K562 (cell line): ENCODE results near the gene CCNK. TPM values are rescaled to one million over a fixed set of nuclear protein-coding genes. Genes with fewer than 3 reads are reported as not detected.

Experiments used
- ATAC-seq: fragments of 200-7000 bp; cut with Tn5 transposase; 3 replicates; pipeline ENCODE4 v1.9.1; 2020; ENCODE audit warnings: moderate library complexity
- BruUV-seq: library from RNA; stranded (reverse); fragments of 400-500 nt; replicated peaks from 2 replicates; lab custom pipeline; 2021; lab: Mats Ljungman, UMichigan
- CTCF ChIA-PET: fragments of 300-600 bp; formaldehyde crosslinking; extraction: SDS; loops from one replicate; lab custom pipeline; 2021; ENCODE audit warnings: low intra/inter-chr PET ratio; lab: Yijun Ruan, JAX
- POLR2A ChIA-PET: fragments of 300-600, 350-650 bp; sonication (Branson Sonifier 250); formaldehyde crosslinking; extraction: SDS; loops from one replicate; lab custom pipeline; 2021; ENCODE audit warnings: antibody characterized with exemption, inconsistent platforms; lab: Yijun Ruan, JAX
- DNase-seq, 4 experiments: peaks; one replicate each; pipeline versions ENCODE4 v3.0.0 to v3.0.0-alpha.2; 2011 to 2018; ENCODE audit warnings: low spot score in 3 of 4, mixed read lengths in 3 of 4; ENCODE audit errors: extremely low read depth in 1 of 4
- FAIRE-seq: peaks from 2 replicates; lab custom pipeline; 2011; peaks lifted over from hg19 to GRCh38; lab: Jason Lieb, UNC
- H2AFZ ChIP-seq: 2 replicates; pipeline ENCODE4 v1.6.0; 2011; ENCODE audit warnings: low read depth, low read length, control low read depth, inconsistent platforms
- H3K27ac ChIP-seq: fragments of 200-600 bp; 3 replicates; pipeline ENCODE4 v1.8.0; 2011; ENCODE audit warnings: low read depth, mild to moderate bottlenecking, control low read depth, inconsistent platforms, low read length, moderate library complexity, mixed read lengths; ENCODE audit errors: extremely low read depth
- H3K27me3 ChIP-seq, 2 experiments: fragments of 300-600 bp in 1 of 2; 2 replicates in 1 of 2; 3 replicates in 1 of 2; pipeline versions ENCODE4 v1.6.0 to v1.8.0; 2011; ENCODE audit warnings: inconsistent platforms in 2 of 2, low read length in 2 of 2, mild to moderate bottlenecking in 1 of 2, mixed read lengths in 1 of 2, moderate library complexity in 1 of 2; ENCODE audit not compliant: control insufficient read depth in 2 of 2, insufficient read depth in 2 of 2
- H3K36me3 ChIP-seq: fragments of 300-600 bp; 3 replicates; pipeline ENCODE4 v1.8.0; 2011; ENCODE audit warnings: mild to moderate bottlenecking, low read length, inconsistent platforms; ENCODE audit not compliant: control insufficient read depth, insufficient read depth
- H3K4me1 ChIP-seq, 2 experiments: fragments of 200-600 bp in 1 of 2; replicated peaks in 1 of 2; 2 replicates in 1 of 2; 3 replicates in 1 of 2; pipeline versions ENCODE4 v1.5.1 to v1.8.0; 2011; ENCODE audit warnings: inconsistent platforms in 2 of 2, low read length in 2 of 2, mild to moderate bottlenecking in 1 of 2, mixed read lengths in 1 of 2, moderate library complexity in 1 of 2; ENCODE audit not compliant: control insufficient read depth in 2 of 2, insufficient read depth in 2 of 2
- H3K4me2 ChIP-seq: 2 replicates; pipeline ENCODE4 v1.6.1; 2011; ENCODE audit warnings: low read length, control low read depth, inconsistent platforms, mixed read lengths; ENCODE audit not compliant: insufficient read depth
- H3K4me3 ChIP-seq: fragments of 200-600 bp; sonication (generic), shearing (Covaris generic); 2 replicates; pipeline ENCODE4 v1.5.1; 2016; ENCODE audit warnings: control low read depth, inconsistent platforms
- H3K79me2 ChIP-seq: fragments of 200-600 bp; 3 replicates; pipeline ENCODE4 v1.8.0; 2011; ENCODE audit warnings: low read length, inconsistent platforms; ENCODE audit not compliant: control insufficient read depth, insufficient read depth
- H3K9ac ChIP-seq, 2 experiments: 2 replicates each; pipeline versions ENCODE4 v1.6.0 to v1.6.1; 2011; ENCODE audit warnings: low read depth in 2 of 2, low read length in 2 of 2, control low read depth in 1 of 2, inconsistent platforms in 1 of 2, mild to moderate bottlenecking in 1 of 2, mixed read lengths in 1 of 2; ENCODE audit not compliant: insufficient read depth in 1 of 2
- H3K9me1 ChIP-seq: one replicate; pipeline ENCODE4 v1.6.0; 2011; ENCODE audit warnings: inconsistent platforms, mild to moderate bottlenecking, low read length, moderate library complexity; ENCODE audit not compliant: control insufficient read depth, insufficient read depth
- H3K9me3 ChIP-seq: replicated peaks from 2 replicates; pipeline ENCODE4 v1.5.1; 2011; ENCODE audit warnings: low read depth, low read length, inconsistent platforms; ENCODE audit not compliant: control insufficient read depth, insufficient read depth
- H4K20me1 ChIP-seq: replicated peaks from 2 replicates; pipeline ENCODE4 v1.6.1; 2011; ENCODE audit warnings: low read length, inconsistent platforms, mixed read lengths; ENCODE audit not compliant: control insufficient read depth, insufficient read depth
- E2F4 ChIP-seq: sonication (generic); formaldehyde crosslinking; IDR thresholded peaks from 2 replicates; pipeline ENCODE4 v1.8.0; 2022; ENCODE audit warnings: mild to moderate bottlenecking, low read depth, missing genetic modification reagents
- ILF3 ChIP-seq: fragments of 450-650 bp; IDR thresholded peaks from 2 replicates; pipeline ENCODE4 v1.6.1; 2018; ENCODE audit warnings: antibody characterized with exemption, mild to moderate bottlenecking, moderate library complexity, borderline replicate concordance
- NCOA6 ChIP-seq: fragments of 450-650 bp; IDR thresholded peaks from 2 replicates; pipeline ENCODE4 v1.6.1; 2017; ENCODE audit warnings: mild to moderate bottlenecking
- THRB ChIP-seq: fragments of 450-650 bp; formaldehyde crosslinking; conservative IDR thresholded peaks from 2 replicates; pipeline ENCODE4 v1.4.0; 2022; ENCODE audit warnings: mild to moderate bottlenecking, missing genetic modification characterization
- ZNF395 ChIP-seq: fragments of 200-800 bp; sonication (Bioruptor generic); IDR thresholded peaks from 2 replicates; pipeline ENCODE4 v1.6.1; 2017; ENCODE audit warnings: missing genetic modification characterization, missing compliant biosample characterization
- ZNF785 ChIP-seq: fragments of 250-450 bp; sonication (Bioruptor Pico); IDR thresholded peaks from 2 replicates; pipeline ENCODE4 v1.4.0; 2020; ENCODE audit warnings: mild to moderate bottlenecking
- WGBS: fragments of 100-300 bp; shearing (Covaris generic); methylation state at CpG from one replicate; pipeline ENCODE4 v1.1.6; 2016; ENCODE audit warnings: low coverage, mixed read lengths; ENCODE audit not compliant: insufficient coverage; ENCODE audit errors: missing lambda C conversion rate; 5-methylcytosine and 5-hydroxymethylcytosine counted together
- in situ Hi-C: fragments of 300-500 bp; cut with MboI; formaldehyde crosslinking; loops from 4 replicates; pipeline ENCODE4 v1.15.0; 2018; ENCODE audit warnings: inconsistent platforms, mixed read lengths
- intact Hi-C: fragments of 100-400 bp; cut with micrococcal nuclease; formaldehyde crosslinking; loops from 2 replicates; pipeline ENCODE4 v1.14.2; 2022
- polyA plus RNA-seq, 8 experiments: library from polyadenylated mRNA; depleted of rRNA in 4 of 8; stranded (reverse) in 5 of 8; unstranded in 3 of 8; fragments of >200 nt; fragmentation: Nextera tagmentation in 2 of 8; fragmentation: Illumina TruSeq in 1 of 8; extraction: Ambion mirVana in 2 of 8; extraction: Trizol in 1 of 8; gene quantifications; 2 replicates each; pipeline versions ENCODE4 v1.2.1 to v1.2.3, GENCODE V29; 2011 to 2014; ENCODE audit warnings: inconsistent platforms in 1 of 8, missing spikeins in 1 of 8
- total RNA-seq, 7 experiments: library from RNA; depleted of rRNA in 6 of 7; stranded (reverse); fragments of >200 nt in 6 of 7; fragmentation: Illumina TruSeq in 2 of 7; extraction: Trizol in 2 of 7; gene quantifications; 2 replicates each; pipeline versions ENCODE4 v1.2.1 to v1.2.3, GENCODE V29; 2011 to 2021; ENCODE audit warnings: low replicate concordance in 1 of 7
- TF ChIP-seq, protein P1 (sequence below), 3 experiments: IDR thresholded peaks in 2 of 3; conservative IDR thresholded peaks in 1 of 3; 2 replicates each; pipeline ENCODE4 v1.5.1; 2011 to 2012; ENCODE audit warnings: low read length in 3 of 3, mild to moderate bottlenecking in 3 of 3, control low read depth in 2 of 3, improper control_type of control experiment in 1 of 3, inconsistent platforms in 1 of 3, low read depth in 1 of 3, mixed read lengths in 1 of 3, moderate library complexity in 1 of 3; ENCODE audit not compliant: insufficient read depth in 2 of 3
- TF ChIP-seq, protein P2 (sequence below): sonication (generic); formaldehyde crosslinking; IDR thresholded peaks from 2 replicates; pipeline ENCODE4 v1.8.0; 2022; ENCODE audit warnings: mild to moderate bottlenecking, missing genetic modification reagents

The CCNK gene
- total and polyA plus RNA-seq, 9 of the 15 experiments (the other 6 are each of a cell fraction or from before 2014, with no cell fraction given): 5.8 to 84.2 (median 16.4) TPM

DNA sequence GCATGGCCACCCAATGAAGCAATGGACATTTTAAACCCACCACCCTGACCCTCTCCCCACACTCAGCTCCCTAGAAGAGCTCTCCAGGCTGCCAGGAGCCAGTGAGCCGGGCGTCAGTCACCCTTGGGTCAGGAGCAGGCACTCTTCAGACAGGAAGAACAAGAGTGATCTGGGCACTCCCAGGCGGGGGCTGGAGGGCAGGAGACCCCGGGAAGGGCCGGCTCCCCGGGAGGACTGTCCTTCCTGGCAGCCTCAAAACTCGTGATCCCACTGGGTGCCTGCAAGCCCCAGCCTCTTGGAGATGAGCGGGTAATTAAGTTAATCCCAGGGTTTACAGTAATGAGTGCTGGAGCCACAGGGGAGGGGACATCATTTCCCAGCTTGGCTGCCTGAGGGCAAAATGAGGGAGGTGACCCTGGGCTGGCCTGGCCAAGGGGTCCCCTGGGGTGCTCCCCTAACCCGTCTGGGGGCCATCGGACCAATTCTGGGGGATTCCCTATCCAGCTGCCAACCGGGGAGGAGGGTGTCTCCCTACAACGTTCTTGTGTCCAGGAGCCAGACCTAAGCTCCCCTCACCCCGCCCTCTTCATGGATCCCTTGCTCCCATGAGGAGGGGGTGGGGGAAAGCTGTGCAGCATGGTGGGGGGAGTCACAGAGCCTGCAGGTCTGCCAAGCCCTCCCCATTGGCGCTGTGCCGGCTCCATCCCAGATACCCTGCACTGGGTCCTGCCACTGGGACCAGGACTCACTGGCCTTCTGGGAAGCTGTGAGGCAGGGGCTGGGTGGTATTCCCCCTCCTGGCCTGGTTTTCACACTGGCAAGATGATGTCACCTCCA is 59.2 kb downstream of the CCNK start (continued):
- TF ChIP-seq, protein P1, sequence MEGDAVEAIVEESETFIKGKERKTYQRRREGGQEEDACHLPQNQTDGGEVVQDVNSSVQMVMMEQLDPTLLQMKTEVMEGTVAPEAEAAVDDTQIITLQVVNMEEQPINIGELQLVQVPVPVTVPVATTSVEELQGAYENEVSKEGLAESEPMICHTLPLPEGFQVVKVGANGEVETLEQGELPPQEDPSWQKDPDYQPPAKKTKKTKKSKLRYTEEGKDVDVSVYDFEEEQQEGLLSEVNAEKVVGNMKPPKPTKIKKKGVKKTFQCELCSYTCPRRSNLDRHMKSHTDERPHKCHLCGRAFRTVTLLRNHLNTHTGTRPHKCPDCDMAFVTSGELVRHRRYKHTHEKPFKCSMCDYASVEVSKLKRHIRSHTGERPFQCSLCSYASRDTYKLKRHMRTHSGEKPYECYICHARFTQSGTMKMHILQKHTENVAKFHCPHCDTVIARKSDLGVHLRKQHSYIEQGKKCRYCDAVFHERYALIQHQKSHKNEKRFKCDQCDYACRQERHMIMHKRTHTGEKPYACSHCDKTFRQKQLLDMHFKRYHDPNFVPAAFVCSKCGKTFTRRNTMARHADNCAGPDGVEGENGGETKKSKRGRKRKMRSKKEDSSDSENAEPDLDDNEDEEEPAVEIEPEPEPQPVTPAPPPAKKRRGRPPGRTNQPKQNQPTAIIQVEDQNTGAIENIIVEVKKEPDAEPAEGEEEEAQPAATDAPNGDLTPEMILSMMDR (IDR thresholded peaks at IDR 0.05 in 2 of 3, conservative IDR thresholded peaks at IDR 0.05 in 1 of 3; ENCODE audit: insufficient read depth in 2 of 3, low read depth in 1 of 3, low read length in 3 of 3): no peak

GRCh38 chr14:99541211-99541610 is 60.0 kb downstream of the CCNK start:
- BruUV-seq: no TSS peak
- no peak overlapping the region for H3K4me3 ChIP-seq
- ChIA-PET CTCF (no interaction called here), POLR2A (interaction anchor here (0.6 to 0.8 kb wide), 2 partner anchors 15 to 31 kb away, joined by 3 to 4 read pairs; no protein-coding TSS in a partner anchor)
- no peaks in the 10 kb centered on the region for H3K9me3 ChIP-seq
- ATAC-seq: no peak
- H3K27ac ChIP-seq: no peak overlapping the region
- no peak for DNase-seq
- H3K9ac ChIP-seq: no peak overlapping the region
- no peaks in the 10 kb centered on the region; the same call in 2 of the 3 replicates for H3K79me2 ChIP-seq
- 36% methylated on average over 7 of the region's 10 CpGs for WGBS
- H3K4me1 ChIP-seq: peaks cover 13 to 44% of the 10 kb centered on the region in 2 experiments
- intact Hi-C loops: no loop called here
- H4K20me1 ChIP-seq: peaks cover 33% of the 10 kb centered on the region
- no peak for FAIRE-seq
- no peaks in the 10 kb centered on the region for H3K27me3 ChIP-seq
- no peak overlapping the region for H2AFZ ChIP-seq
- H3K9me1 ChIP-seq: peaks cover 6% of the 10 kb centered on the region
- H3K36me3 ChIP-seq: no peaks in the 10 kb centered on the region
- in situ Hi-C loops: no loop called here
- no peak overlapping the region for H3K4me2 ChIP-seq
- TF ChIP-seq ZNF395 (no peak), ILF3 (no peak), E2F4 (CRISPR knock-in tag) (no peak), THRB (CRISPR knock-in tag) (no peak), ZNF785 (CRISPR knock-in tag) (no peak), NCOA6 (no peak)
- TF ChIP-seq, protein P2, sequence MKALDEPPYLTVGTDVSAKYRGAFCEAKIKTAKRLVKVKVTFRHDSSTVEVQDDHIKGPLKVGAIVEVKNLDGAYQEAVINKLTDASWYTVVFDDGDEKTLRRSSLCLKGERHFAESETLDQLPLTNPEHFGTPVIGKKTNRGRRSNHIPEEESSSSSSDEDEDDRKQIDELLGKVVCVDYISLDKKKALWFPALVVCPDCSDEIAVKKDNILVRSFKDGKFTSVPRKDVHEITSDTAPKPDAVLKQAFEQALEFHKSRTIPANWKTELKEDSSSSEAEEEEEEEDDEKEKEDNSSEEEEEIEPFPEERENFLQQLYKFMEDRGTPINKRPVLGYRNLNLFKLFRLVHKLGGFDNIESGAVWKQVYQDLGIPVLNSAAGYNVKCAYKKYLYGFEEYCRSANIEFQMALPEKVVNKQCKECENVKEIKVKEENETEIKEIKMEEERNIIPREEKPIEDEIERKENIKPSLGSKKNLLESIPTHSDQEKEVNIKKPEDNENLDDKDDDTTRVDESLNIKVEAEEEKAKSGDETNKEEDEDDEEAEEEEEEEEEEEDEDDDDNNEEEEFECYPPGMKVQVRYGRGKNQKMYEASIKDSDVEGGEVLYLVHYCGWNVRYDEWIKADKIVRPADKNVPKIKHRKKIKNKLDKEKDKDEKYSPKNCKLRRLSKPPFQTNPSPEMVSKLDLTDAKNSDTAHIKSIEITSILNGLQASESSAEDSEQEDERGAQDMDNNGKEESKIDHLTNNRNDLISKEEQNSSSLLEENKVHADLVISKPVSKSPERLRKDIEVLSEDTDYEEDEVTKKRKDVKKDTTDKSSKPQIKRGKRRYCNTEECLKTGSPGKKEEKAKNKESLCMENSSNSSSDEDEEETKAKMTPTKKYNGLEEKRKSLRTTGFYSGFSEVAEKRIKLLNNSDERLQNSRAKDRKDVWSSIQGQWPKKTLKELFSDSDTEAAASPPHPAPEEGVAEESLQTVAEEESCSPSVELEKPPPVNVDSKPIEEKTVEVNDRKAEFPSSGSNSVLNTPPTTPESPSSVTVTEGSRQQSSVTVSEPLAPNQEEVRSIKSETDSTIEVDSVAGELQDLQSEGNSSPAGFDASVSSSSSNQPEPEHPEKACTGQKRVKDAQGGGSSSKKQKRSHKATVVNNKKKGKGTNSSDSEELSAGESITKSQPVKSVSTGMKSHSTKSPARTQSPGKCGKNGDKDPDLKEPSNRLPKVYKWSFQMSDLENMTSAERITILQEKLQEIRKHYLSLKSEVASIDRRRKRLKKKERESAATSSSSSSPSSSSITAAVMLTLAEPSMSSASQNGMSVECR (CRISPR knock-in tag): no peak
